Fibroblast of pulmonary artery (primary cell): ENCODE measurements around the gene NMS.

Source experiments
- DNase-seq: peaks from one replicate; pipeline ENCODE4 v3.0.0-alpha.2; 2010; ENCODE audit warnings: low read depth
- H3K4me3 ChIP-seq: replicated peaks from 2 replicates; pipeline ENCODE4 v1.5.1; 2011; ENCODE audit warnings: low read depth, mild to moderate bottlenecking, control low read depth, low read length, moderate library complexity
- TF ChIP-seq, protein P1 (sequence below): IDR thresholded peaks from 2 replicates; pipeline ENCODE4 v1.5.1; 2011; ENCODE audit warnings: mild to moderate bottlenecking, control low read depth, low read length, inconsistent platforms; ENCODE audit errors: missing control alignments

NMS gene

DNA sequence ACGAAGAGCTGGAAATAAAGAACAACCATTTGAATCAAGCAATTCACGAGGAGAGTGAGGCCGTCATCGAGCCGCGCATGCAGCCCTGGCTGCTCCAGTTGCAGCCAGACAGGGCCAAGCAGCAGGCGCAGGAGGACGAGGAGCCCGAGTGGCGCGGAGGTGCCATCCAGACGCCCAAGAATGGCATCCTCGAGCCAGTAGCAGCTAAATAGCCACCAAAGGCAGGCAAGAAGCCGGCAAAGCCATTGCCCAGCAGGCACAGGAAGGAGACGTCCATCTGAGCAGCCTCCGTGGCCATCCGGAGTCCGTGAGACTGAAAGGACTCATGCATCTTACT is 43.9 kb upstream of the NMS start:
- DNase-seq, result no peak
- H3K4me3 ChIP-seq, result no peak overlapping the region
- TF ChIP-seq, protein P1, sequence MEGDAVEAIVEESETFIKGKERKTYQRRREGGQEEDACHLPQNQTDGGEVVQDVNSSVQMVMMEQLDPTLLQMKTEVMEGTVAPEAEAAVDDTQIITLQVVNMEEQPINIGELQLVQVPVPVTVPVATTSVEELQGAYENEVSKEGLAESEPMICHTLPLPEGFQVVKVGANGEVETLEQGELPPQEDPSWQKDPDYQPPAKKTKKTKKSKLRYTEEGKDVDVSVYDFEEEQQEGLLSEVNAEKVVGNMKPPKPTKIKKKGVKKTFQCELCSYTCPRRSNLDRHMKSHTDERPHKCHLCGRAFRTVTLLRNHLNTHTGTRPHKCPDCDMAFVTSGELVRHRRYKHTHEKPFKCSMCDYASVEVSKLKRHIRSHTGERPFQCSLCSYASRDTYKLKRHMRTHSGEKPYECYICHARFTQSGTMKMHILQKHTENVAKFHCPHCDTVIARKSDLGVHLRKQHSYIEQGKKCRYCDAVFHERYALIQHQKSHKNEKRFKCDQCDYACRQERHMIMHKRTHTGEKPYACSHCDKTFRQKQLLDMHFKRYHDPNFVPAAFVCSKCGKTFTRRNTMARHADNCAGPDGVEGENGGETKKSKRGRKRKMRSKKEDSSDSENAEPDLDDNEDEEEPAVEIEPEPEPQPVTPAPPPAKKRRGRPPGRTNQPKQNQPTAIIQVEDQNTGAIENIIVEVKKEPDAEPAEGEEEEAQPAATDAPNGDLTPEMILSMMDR, result no peak

DNA sequence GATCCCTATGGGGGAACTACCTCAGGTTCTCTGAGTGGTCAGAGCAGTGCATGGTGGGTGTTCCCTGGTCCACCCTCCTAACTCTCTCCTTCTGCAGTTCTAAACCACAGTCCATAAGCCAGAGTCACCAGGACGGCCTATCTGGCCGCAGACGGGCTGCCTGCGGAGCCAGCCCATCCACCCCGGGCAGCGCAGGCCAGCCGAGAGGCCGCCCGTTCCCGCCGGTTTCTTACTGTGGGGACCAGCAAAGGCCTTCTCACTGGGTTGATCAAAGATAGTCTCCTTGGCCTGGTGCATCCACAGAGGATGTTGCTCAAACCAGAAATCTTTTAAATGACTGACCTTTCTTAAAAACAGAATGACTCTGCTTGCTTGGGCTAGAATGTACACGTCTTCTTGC is 43.2 kb upstream of the NMS start:
- no peak overlapping the region for H3K4me3 ChIP-seq
- TF ChIP-seq, protein P1, result no peak
- DNase-seq, result no peak

DNA sequence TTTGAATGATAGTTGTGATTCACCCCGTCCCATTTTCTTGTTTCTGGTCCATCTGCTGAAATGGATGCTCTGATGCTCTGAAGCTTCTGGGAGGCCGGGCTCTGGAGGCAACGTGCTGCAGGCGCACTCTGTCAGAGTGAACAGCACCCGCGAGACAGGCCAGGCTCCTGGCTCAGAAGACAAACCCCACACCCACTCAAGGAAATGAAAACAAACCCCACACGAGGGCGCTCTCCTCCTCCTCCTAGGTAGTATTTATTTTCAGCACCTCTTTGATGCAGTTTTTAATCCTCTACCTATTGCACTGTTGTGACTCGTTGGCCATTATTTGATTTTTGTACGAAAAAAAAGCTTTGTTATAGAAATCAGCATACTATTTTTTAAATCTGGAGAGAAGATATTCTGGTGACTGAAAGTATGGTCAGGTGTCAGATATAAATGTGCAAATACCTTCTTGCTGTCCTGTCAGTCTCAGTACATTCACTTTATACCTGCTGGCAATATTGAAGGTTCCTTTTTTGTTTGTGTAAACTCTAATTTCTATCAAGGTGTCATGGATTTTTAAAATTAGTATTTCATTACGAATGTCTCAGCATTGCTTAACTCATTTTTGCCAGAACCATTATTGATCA is 42.5 kb upstream of the NMS start:
- no peak overlapping the region for H3K4me3 ChIP-seq
- TF ChIP-seq, protein P1, result peak; percentile 49
- DNase-seq, result peak; percentile 58

GRCh38 chr2:100429726-100430125 is 40.6 kb upstream of the NMS start:
- DNase-seq, result no peak
- H3K4me3 ChIP-seq, result no peak overlapping the region
- TF ChIP-seq, protein P1, result no peak

- no peak overlapping the region for H3K4me3 ChIP-seq
- DNase-seq, result no peak
- TF ChIP-seq, protein P1, result no peak
These were observed 32.5 kb upstream of the NMS start for GRCh38 chr2:100437751-100438150.

- DNase-seq, result no peak
- no peak overlapping the region for H3K4me3 ChIP-seq
- TF ChIP-seq, protein P1, result no peak
These were observed 23.6 kb upstream of the NMS start for GRCh38 chr2:100446696-100447095.

GRCh38 chr2:100451092-100451491 is 19.2 kb upstream of the NMS start:
- DNase-seq, result no peak
- TF ChIP-seq, protein P1, result no peak
- no peak overlapping the region for H3K4me3 ChIP-seq
